ENCODE data around the gene CSTA.

CSTA gene

GRCh38 chr3:122324871-122325323 is at the start of gene CSTA:
Gene CSTA, plus strand, starts transcription at chr3:122325248. Its CDS starts 45 bp downstream, at chr3:122325293.
- DNase-seq: no peak

GRCh38 chr3:122281891-122282290 is 43.2 kb upstream of the CSTA start:
- DNase-seq: no peak

- DNase-seq: no peak
Observed at GRCh38 chr3:122283796-122284445, 41.1 kb upstream of the CSTA start.

GRCh38 chr3:122284486-122284885 is 40.6 kb upstream of the CSTA start:
- DNase-seq: no peak

GRCh38 chr3:122294359-122294758 is 30.7 kb upstream of the CSTA start:
- no peak for DNase-seq

GRCh38 chr3:122295266-122296062 is 29.6 kb upstream of the CSTA start:
- DNase-seq: no peak

GRCh38 chr3:122298239-122298638 is 26.8 kb upstream of the CSTA start:
- DNase-seq: no peak

GRCh38 chr3:122299215-122299614 is 25.8 kb upstream of the CSTA start:
- DNase-seq: no peak

- no peak for DNase-seq
Observed at GRCh38 chr3:122299872-122300460, 25.1 kb upstream of the CSTA start.

GRCh38 chr3:122301063-122301462 is 24.0 kb upstream of the CSTA start:
- no peak for DNase-seq

GRCh38 chr3:122305818-122306621 is 19.0 kb upstream of the CSTA start:
- no peak for DNase-seq

GRCh38 chr3:122306622-122306953 is 18.5 kb upstream of the CSTA start:
- DNase-seq: no peak

GRCh38 chr3:122307094-122307687 is 17.9 kb upstream of the CSTA start:
- DNase-seq: no peak

GRCh38 chr3:122307976-122308375 is 17.1 kb upstream of the CSTA start:
- no peak for DNase-seq

- no peak for DNase-seq
Observed at GRCh38 chr3:122310361-122310760, 14.7 kb upstream of the CSTA start.

GRCh38 chr3:122312826-122313225 is 12.2 kb upstream of the CSTA start:
- no peak for DNase-seq

- DNase-seq: no peak
Observed at GRCh38 chr3:122313281-122313680, 11.8 kb upstream of the CSTA start.

GRCh38 chr3:122314228-122314876 is 10.7 kb upstream of the CSTA start:
- no peak for DNase-seq

- no peak for DNase-seq
Observed at GRCh38 chr3:122315619-122316018, 9.4 kb upstream of the CSTA start.

GRCh38 chr3:122316368-122316767 is 8.7 kb upstream of the CSTA start:
- DNase-seq: no peak

- no peak for DNase-seq
Observed at GRCh38 chr3:122318620-122319019, 6.4 kb upstream of the CSTA start.

All from NCI-H774 (cell line).